ENCODE results near the gene PDLIM5. TPM values are rescaled to one million over a fixed set of nuclear protein-coding genes. Genes with fewer than 3 reads are reported as not detected.

PDLIM5 gene
- polyA plus RNA-seq, 1 donor (not counting 4 experiments of a cell fraction or from before 2014, with no cell fraction given), result 112 TPM

DNA sequence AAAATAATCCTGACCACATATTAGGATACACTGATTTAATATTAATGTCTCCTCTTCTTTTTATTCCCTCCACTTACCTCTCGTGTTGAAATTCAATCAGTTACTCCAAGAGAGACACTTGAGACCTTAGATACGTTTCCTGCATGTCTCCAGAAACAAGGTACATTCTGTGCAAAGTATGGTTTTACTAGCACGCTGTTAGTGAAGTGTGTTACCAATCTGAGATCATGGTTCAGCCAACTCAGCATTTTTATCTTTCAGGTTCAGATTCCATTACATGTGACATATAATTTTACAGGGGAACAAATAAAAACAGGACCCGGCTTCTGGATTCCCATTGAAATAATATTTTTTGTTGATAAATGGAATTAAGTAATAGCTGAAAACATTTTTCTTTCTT, 32.2 kb downstream of the PDLIM5 start:
- TF ChIP-seq, protein P1, sequence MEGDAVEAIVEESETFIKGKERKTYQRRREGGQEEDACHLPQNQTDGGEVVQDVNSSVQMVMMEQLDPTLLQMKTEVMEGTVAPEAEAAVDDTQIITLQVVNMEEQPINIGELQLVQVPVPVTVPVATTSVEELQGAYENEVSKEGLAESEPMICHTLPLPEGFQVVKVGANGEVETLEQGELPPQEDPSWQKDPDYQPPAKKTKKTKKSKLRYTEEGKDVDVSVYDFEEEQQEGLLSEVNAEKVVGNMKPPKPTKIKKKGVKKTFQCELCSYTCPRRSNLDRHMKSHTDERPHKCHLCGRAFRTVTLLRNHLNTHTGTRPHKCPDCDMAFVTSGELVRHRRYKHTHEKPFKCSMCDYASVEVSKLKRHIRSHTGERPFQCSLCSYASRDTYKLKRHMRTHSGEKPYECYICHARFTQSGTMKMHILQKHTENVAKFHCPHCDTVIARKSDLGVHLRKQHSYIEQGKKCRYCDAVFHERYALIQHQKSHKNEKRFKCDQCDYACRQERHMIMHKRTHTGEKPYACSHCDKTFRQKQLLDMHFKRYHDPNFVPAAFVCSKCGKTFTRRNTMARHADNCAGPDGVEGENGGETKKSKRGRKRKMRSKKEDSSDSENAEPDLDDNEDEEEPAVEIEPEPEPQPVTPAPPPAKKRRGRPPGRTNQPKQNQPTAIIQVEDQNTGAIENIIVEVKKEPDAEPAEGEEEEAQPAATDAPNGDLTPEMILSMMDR (optimal IDR thresholded peaks at IDR 0.05 in 1 of 3, IDR thresholded peaks at IDR 0.05 in 1 of 3, conservative IDR thresholded peaks at IDR 0.05 in 1 of 3; ENCODE audit: extremely low read depth in 1 of 3, insufficient read depth in 2 of 3, low read length in 3 of 3), result no peak
- TF ChIP-seq EZH2 (IDR thresholded peaks at IDR 0.05; ENCODE audit: low read length), result no peak
- Histone ChIP-seq H3K4me2 (ENCODE audit: control insufficient read depth, extremely low read depth, insufficient read depth, low read depth, low read length) (no peak overlapping the region), H3K27ac (ENCODE audit: control insufficient read depth, insufficient read depth, low read length) (no peak overlapping the region), H3K4me3 (ENCODE audit: control insufficient read depth in 2 of 3, extremely low read depth in 1 of 3, insufficient read depth in 2 of 3, low read depth in 1 of 3, low read length in 3 of 3) (no peak overlapping the region), H3K9me3 (ENCODE audit: control insufficient read depth, low read depth, low read length) (no peaks in the 10 kb centered on the region), H3K4me1 (ENCODE audit: control insufficient read depth, extremely low read depth, insufficient read depth, low read length) (peaks cover 27% of the 10 kb centered on the region), H2AFZ (ENCODE audit: control insufficient read depth, low read length) (no peak overlapping the region), H3K79me2 (ENCODE audit: control insufficient read depth, insufficient read depth, low read length) (peaks cover 67% of the 10 kb centered on the region), H3K27me3 (ENCODE audit: control insufficient read depth, extremely low read depth, insufficient read depth, low read length) (no peaks in the 10 kb centered on the region), H3K36me3 (ENCODE audit: control insufficient read depth in 2 of 2, extremely low read depth in 1 of 2, insufficient read depth in 2 of 2, low read length in 2 of 2) (peaks cover 0 to 8% of the 10 kb centered on the region in 2 experiments), H3K9me1 (ENCODE audit: control insufficient read depth, extremely low read depth, insufficient read depth, low read length) (peaks cover 3% of the 10 kb centered on the region), H4K20me1 (ENCODE audit: control insufficient read depth, extremely low read depth, insufficient read depth, low read length) (no peaks in the 10 kb centered on the region), H3K9ac (ENCODE audit: control insufficient read depth, extremely low read depth, insufficient read depth, low read length) (no peak overlapping the region)
- DNase-seq (ENCODE audit: low read depth, low spot score), result no peak
- dilution Hi-C loops (cut with MboI; ENCODE audit: extremely low pct_ligation_motif_present, low sequenced_read_pairs), result no loop called here
- FAIRE-seq, result no peak

DNA sequence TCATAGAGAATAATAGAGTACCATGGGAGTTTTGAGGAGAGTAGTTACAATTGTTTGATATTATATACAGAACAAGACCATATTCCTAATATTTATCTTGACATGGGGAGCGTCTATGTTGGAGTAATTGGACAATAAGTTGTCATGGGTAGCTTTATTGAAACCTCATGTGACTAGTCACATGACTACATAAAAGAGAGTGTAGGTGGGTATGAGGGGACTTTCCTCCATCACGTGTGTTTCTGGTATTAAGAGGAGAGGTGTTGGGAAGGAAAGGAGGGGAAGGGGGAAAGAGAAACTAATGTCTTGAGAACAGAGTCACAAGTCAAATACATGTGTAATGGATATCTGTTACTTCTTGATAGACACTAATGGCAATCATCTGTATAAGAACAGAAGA, 33.1 kb downstream of the PDLIM5 start:
- H3K27ac ChIP-seq (ENCODE audit: control insufficient read depth, insufficient read depth, low read length), result peak overlapping the region; percentile 1
- no peaks in the 10 kb centered on the region for H4K20me1 ChIP-seq (ENCODE audit: control insufficient read depth, extremely low read depth, insufficient read depth, low read length)
- no peak for FAIRE-seq
- DNase-seq (ENCODE audit: low read depth, low spot score), result no peak
- peaks cover 58% of the 10 kb centered on the region for H3K79me2 ChIP-seq (ENCODE audit: control insufficient read depth, insufficient read depth, low read length)
- peaks cover 3% of the 10 kb centered on the region for H3K9me1 ChIP-seq (ENCODE audit: control insufficient read depth, extremely low read depth, insufficient read depth, low read length)
- H3K27me3 ChIP-seq (ENCODE audit: control insufficient read depth, extremely low read depth, insufficient read depth, low read length), result no peaks in the 10 kb centered on the region
- no peak overlapping the region for H2AFZ ChIP-seq (ENCODE audit: control insufficient read depth, low read length)
- dilution Hi-C loops (cut with MboI; ENCODE audit: extremely low pct_ligation_motif_present, low sequenced_read_pairs), result no loop called here
- H3K4me1 ChIP-seq (ENCODE audit: control insufficient read depth, extremely low read depth, insufficient read depth, low read length), result peaks cover 33% of the 10 kb centered on the region
- H3K4me3 ChIP-seq (ENCODE audit: control insufficient read depth in 2 of 3, extremely low read depth in 1 of 3, insufficient read depth in 2 of 3, low read depth in 1 of 3, low read length in 3 of 3), result no peak overlapping the region
- H3K9me3 ChIP-seq (ENCODE audit: control insufficient read depth, low read depth, low read length), result no peaks in the 10 kb centered on the region
- TF ChIP-seq EZH2 (IDR thresholded peaks at IDR 0.05; ENCODE audit: low read length), result no peak
- TF ChIP-seq, protein P1 (optimal IDR thresholded peaks at IDR 0.05 in 1 of 3, IDR thresholded peaks at IDR 0.05 in 1 of 3, conservative IDR thresholded peaks at IDR 0.05 in 1 of 3; ENCODE audit: extremely low read depth in 1 of 3, insufficient read depth in 2 of 3, low read length in 3 of 3), result no peak
- H3K9ac ChIP-seq (ENCODE audit: control insufficient read depth, extremely low read depth, insufficient read depth, low read length), result no peak overlapping the region
- peaks cover 0 to 8% of the 10 kb centered on the region in 2 experiments for H3K36me3 ChIP-seq (ENCODE audit: control insufficient read depth in 2 of 2, extremely low read depth in 1 of 2, insufficient read depth in 2 of 2, low read length in 2 of 2)
- H3K4me2 ChIP-seq (ENCODE audit: control insufficient read depth, extremely low read depth, insufficient read depth, low read depth, low read length), result no peak overlapping the region
